Transverse colon (tissue), 4 donors: ENCODE data around the gene FREM2. TPM values are rescaled to one million over a fixed set of nuclear protein-coding genes. Genes with fewer than 3 reads are reported as not detected.

Source experiments
- DNase-seq: peaks from one replicate; pipeline ENCODE4 v3.0.0-alpha.2; 2019
- H3K27ac ChIP-seq, 4 donors: fragments of 200-600 bp; sonication (generic); 2 replicates each; pipeline ENCODE4 v1.5.1; 2016 to 2018; ENCODE audit warnings: inconsistent platforms in 4 of 4
- H3K27me3 ChIP-seq: fragments of 200-600 bp; sonication (generic); 2 replicates; pipeline ENCODE4 v1.5.1; 2017; ENCODE audit warnings: inconsistent platforms
- H3K36me3 ChIP-seq, 4 donors: fragments of 200-600 bp; sonication (generic); 2 replicates each; pipeline ENCODE4 v1.5.1; 2017 to 2019; ENCODE audit warnings: inconsistent platforms in 4 of 4
- H3K4me1 ChIP-seq, 4 donors: fragments of 200-600 bp; sonication (generic); 2 replicates each; pipeline ENCODE4 v1.5.1; 2017 to 2020; ENCODE audit warnings: inconsistent platforms in 4 of 4
- H3K4me3 ChIP-seq, 4 donors: fragments of 200-600 bp; sonication (generic); 1 replicate in 1 of 4; 2 replicates in 3 of 4; pipeline versions ENCODE4 v1.5.1 to v1.6.1; 2017 to 2019; ENCODE audit warnings: inconsistent platforms in 4 of 4
- H3K9me3 ChIP-seq, 2 donors: fragments of 200-600 bp; sonication (generic); 2 replicates each; pipeline ENCODE4 v1.5.1; 2017 to 2019; ENCODE audit warnings: inconsistent platforms in 2 of 2
- EP300 ChIP-seq: sonication (generic); formaldehyde crosslinking; IDR thresholded peaks from one replicate; pipeline ENCODE4 v1.6.1; 2017; ENCODE audit warnings: antibody characterized with exemption, low read depth
- POLR2A ChIP-seq: fragments of 450-650 bp; IDR thresholded peaks from one replicate; pipeline ENCODE4 v1.6.1; 2016; ENCODE audit warnings: antibody characterized with exemption, mild to moderate bottlenecking, moderate library complexity
- POLR2AphosphoS5 ChIP-seq, 3 donors: sonication (generic); formaldehyde crosslinking; IDR thresholded peaks; one replicate each; pipeline ENCODE4 v1.6.1; 2016; ENCODE audit warnings: antibody characterized with exemption in 3 of 3
- WGBS, 2 donors: methylation state at CpG; one replicate each; pipeline ENCODE4 v1.1.5; 2018; ENCODE audit warnings: low coverage in 1 of 2; 5-methylcytosine and 5-hydroxymethylcytosine counted together
- in situ Hi-C, 4 donors: fragments of 200-750 bp; cut with MboI; loops; one replicate each; pipeline versions ENCODE4 v1.15.0 to v1.15.1; 2017; ENCODE audit warnings: low sequenced_read_pairs in 3 of 4, low pct_ligation_motif_present in 1 of 4, low pct_unique_long_range_greater_than_20kb in 1 of 4
- intact Hi-C: fragments of 100-400 bp; cut with DNase I; formaldehyde crosslinking; loops from one replicate; pipeline ENCODE4 v1.15.1; 2023; ENCODE audit warnings: low total_unique reads
- total RNA-seq, 4 donors: library from RNA; depleted of rRNA; stranded (reverse); fragments of >200 nt; gene quantifications; one replicate each; pipeline ENCODE4 v1.1.0, GENCODE V29; 2016
- TF ChIP-seq, protein P1 (sequence below), 5 experiments: fragments of 200-600 bp in 3 of 5; fragments of 450-650 bp in 2 of 5; sonication (generic) in 3 of 5; IDR thresholded peaks; 1 replicate in 2 of 5; 2 replicates in 3 of 5; pipeline ENCODE4 v1.5.1; 2016 to 2017; ENCODE audit warnings: antibody characterized with exemption in 5 of 5, inconsistent platforms in 3 of 5, mild to moderate bottlenecking in 2 of 5, moderate library complexity in 1 of 5

Gene FREM2
- total RNA-seq, 4 donors from 2014 or later: 0.40 to 2.2 (median 1.2) TPM

DNA sequence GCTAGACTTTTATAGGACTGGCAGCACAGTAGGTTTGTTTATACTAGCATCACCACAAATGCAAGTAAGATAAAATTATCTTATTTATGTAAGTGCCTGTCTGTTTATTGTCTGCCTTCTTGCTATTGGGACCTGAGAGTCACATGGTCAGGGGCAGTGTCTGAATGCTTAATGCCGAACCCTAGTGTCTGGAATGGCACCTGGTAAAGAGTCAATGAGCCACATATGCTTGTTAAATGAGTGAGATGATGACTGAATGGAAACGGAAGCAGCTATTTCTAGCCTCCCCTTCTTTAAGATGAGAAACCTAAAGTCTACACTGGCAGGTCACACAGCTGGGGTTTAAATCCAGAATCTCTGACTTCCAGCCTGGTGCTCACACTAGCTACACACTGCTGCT is 211.6 kb downstream of the FREM2 start:
- DNase-seq: no peak
- TF ChIP-seq EP300 (no peak), POLR2AphosphoS5 (IDR thresholded peaks at IDR 0.05) (no peak), POLR2A (no peak)
- TF ChIP-seq, protein P1, sequence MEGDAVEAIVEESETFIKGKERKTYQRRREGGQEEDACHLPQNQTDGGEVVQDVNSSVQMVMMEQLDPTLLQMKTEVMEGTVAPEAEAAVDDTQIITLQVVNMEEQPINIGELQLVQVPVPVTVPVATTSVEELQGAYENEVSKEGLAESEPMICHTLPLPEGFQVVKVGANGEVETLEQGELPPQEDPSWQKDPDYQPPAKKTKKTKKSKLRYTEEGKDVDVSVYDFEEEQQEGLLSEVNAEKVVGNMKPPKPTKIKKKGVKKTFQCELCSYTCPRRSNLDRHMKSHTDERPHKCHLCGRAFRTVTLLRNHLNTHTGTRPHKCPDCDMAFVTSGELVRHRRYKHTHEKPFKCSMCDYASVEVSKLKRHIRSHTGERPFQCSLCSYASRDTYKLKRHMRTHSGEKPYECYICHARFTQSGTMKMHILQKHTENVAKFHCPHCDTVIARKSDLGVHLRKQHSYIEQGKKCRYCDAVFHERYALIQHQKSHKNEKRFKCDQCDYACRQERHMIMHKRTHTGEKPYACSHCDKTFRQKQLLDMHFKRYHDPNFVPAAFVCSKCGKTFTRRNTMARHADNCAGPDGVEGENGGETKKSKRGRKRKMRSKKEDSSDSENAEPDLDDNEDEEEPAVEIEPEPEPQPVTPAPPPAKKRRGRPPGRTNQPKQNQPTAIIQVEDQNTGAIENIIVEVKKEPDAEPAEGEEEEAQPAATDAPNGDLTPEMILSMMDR (IDR thresholded peaks at IDR 0.05): no peak
- intact Hi-C loops (no loop called here), in situ Hi-C loops (no loop called here)
- no peak overlapping the region for H3K4me3 ChIP-seq
- H3K4me1 ChIP-seq: no peaks in the 10 kb centered on the region
- no peaks in the 10 kb centered on the region for H3K27me3 ChIP-seq
- no peaks in the 10 kb centered on the region for H3K36me3 ChIP-seq
- 67% methylated on average over 2 of the region's 2 CpGs; no CpG with 5 or more reads in 1 of the 2 donors for WGBS, 2 donors
- no peaks in the 10 kb centered on the region for H3K9me3 ChIP-seq
- H3K27ac ChIP-seq: no peak overlapping the region

DNA sequence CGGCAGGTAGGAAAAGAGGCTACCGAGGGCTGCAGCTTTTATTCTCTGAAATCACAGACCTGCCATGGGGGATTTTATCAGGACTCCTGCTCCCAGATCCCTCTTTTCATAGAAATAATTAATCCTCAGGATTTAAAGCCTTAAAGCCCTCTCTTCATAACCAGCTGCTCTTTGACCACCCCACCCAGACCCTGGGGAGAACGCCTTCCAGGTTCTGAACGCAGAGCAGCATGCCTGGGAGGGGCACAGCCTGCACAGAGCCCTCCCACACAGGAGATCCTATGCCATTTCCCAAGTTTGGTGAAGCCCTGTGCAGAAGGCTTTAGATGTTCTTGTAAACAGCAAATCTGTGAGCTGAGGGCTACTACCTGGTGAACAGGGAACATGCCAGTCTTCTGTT is 212.7 kb downstream of the FREM2 start:
- Histone ChIP-seq H3K36me3 (no peaks in the 10 kb centered on the region), H3K27ac (no peak overlapping the region), H3K27me3 (no peaks in the 10 kb centered on the region), H3K9me3 (no peaks in the 10 kb centered on the region), H3K4me1 (no peaks in the 10 kb centered on the region), H3K4me3 (no peak overlapping the region)
- WGBS, 2 donors: 90 to 100% methylated on average over 1 to 4 of the region's 4 CpGs
- no peak for TF ChIP-seq POLR2A
- TF ChIP-seq EP300: no peak
- no peak for TF ChIP-seq POLR2AphosphoS5 (IDR thresholded peaks at IDR 0.05)
- TF ChIP-seq, protein P1 (IDR thresholded peaks at IDR 0.05): no peak
- no peak for DNase-seq
- intact Hi-C loops: no loop called here
- in situ Hi-C loops: no loop called here

DNA sequence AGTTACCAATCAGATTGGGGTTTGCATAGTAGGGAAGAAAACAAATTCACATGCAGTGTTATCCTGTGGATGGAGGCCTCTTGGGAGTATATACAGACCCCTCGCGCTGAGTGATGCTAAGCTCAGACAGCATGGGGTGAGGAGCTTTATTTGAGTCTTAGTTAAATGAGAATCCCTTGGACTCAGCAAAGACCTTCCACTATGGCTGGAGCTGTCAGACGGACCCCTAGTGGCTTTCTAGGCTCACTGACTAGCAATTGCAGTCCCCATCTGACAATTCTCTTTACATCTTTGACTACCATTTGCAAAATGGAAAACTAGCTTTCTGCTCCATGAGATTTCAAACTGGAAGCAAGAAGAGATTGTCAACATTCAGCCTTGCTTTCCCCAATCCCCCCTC is 213.3 kb downstream of the FREM2 start:
- H3K9me3 ChIP-seq: no peaks in the 10 kb centered on the region
- H3K36me3 ChIP-seq: no peaks in the 10 kb centered on the region
- intact Hi-C loops: no loop called here
- no peak for TF ChIP-seq EP300
- H3K4me3 ChIP-seq: no peak overlapping the region
- H3K4me1 ChIP-seq: no peaks in the 10 kb centered on the region
- no peaks in the 10 kb centered on the region for H3K27me3 ChIP-seq
- in situ Hi-C loops: no loop called here
- 82 to 93% methylated on average over 2 to 3 of the region's 3 CpGs for WGBS, 2 donors
- H3K27ac ChIP-seq: no peak overlapping the region
- no peak for DNase-seq

DNA sequence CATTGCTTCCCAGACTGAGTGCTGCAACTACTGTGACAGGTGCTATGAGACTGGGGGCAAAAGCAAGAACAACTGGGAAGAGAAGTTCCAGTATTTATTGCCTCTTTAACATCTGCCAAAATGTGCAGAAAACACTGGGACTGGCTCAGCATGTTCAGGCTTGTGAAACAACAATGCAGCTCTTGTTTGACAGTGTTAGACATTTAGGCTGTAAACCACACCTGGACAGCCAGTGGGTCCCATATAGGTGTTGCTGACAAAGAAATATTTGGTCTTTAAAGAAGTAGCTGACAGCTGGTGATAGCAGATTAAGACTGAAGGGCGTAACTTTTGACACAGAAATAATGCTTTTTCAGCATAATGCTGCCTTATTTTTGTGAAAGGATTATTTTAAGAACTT is 215.7 kb downstream of the FREM2 start:
- no peak overlapping the region for H3K4me3 ChIP-seq
- intact Hi-C loops (no loop called here), in situ Hi-C loops (no loop called here)
- 56 to 67% methylated on average over 1 of the region's 1 CpG for WGBS, 2 donors
- no peaks in the 10 kb centered on the region for H3K36me3 ChIP-seq
- no peak for TF ChIP-seq EP300
- TF ChIP-seq POLR2AphosphoS5 (IDR thresholded peaks at IDR 0.05): no peak
- TF ChIP-seq, protein P1 (IDR thresholded peaks at IDR 0.05): no peak
- no peak for TF ChIP-seq POLR2A
- DNase-seq: no peak
- no peak overlapping the region for H3K27ac ChIP-seq
- no peaks in the 10 kb centered on the region for H3K4me1 ChIP-seq
- no peaks in the 10 kb centered on the region for H3K9me3 ChIP-seq
- H3K27me3 ChIP-seq: no peaks in the 10 kb centered on the region

DNA sequence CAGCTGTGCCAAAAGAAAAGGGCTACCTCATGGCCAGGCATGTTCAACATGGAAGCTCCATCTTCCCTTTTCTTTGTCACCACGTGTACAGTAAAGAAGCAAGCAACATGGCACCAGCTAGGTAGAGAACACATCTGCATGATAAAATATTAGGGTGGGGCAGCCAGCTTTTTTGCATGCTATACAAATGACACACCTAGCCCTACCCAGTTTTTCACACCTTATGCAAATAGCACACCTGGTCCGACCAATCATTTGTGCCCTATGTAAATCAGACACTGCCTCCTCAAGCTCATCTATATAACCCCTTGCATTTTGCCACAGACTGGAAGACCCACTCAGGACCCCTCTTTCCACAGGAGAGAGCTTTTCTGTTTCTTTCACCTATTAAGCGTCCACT is 218.2 kb downstream of the FREM2 start:
- 73 to 84% methylated on average over 3 of the region's 3 CpGs for WGBS, 2 donors
- H3K9me3 ChIP-seq: no peaks in the 10 kb centered on the region
- no peak for DNase-seq
- no peaks in the 10 kb centered on the region for H3K4me1 ChIP-seq
- H3K4me3 ChIP-seq: no peak overlapping the region
- TF ChIP-seq POLR2A: no peak
- H3K27me3 ChIP-seq: no peaks in the 10 kb centered on the region
- intact Hi-C loops: no loop called here
- H3K36me3 ChIP-seq: no peaks in the 10 kb centered on the region
- in situ Hi-C loops: no loop called here
- H3K27ac ChIP-seq: no peak overlapping the region
